Measurements from ENCODE around the gene ACSS1. TPM values are rescaled to one million over a fixed set of nuclear protein-coding genes. Genes with fewer than 3 reads are reported as not detected.

Gene ACSS1
- total RNA-seq, 6 donors from 2014 or later, result 39.7 to 122 (median 58.1) TPM

DNA sequence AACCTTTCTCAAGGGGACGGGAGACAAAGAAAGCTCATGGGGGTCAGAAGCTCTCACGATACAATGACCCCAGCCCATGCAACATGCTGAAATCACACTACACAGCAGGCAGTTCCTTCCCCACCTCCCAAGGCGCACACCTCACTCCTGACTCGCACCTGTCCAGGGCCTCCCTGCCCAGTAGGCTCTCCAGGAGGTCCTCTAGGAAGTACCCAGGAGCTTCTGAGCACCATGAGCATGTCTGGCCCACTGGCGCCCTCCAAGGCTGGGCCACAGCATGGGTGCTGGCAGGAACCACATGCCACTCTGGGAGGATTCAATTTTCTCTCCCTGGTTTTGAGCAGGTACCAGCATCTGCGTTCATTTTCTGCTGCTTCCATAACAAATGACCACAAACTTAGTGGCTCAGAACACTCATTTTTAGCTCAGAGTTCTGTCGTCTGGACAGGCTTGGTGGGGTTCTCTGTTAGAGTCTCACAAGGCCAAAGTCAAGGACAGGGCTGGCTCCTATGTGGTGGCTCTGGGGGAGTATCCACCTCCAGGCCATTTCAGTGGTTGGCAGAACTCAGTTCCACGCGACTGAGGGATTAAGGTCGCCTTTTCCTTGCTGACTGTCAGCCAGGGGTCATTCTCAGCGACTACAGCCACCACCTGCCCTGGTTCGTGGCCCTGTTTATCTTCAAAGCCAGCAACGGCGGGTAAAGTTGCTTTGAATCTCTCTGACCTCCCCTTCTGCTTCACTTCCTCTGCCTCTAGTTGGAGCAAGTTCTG is 32.7 kb downstream of the ACSS1 start:
- Histone ChIP-seq H3K9me3 (no peaks in the 10 kb centered on the region), H3K36me3 (peaks cover 0 to 22% (median 17%) of the 10 kb centered on the region in 4 donors), H3K4me1 (peaks cover 4 to 15% (median 5%) of the 10 kb centered on the region in 4 donors), H3K4me3 (no peak overlapping the region), H3K27ac (no peak overlapping the region), H3K27me3 (no peaks in the 10 kb centered on the region)
- ATAC-seq (ENCODE audit: low FRiP score in 2 of 2), result no peak
- DNase-seq, result peak in 1 of 2 donors; percentile 3
- TF ChIP-seq POLR2A (IDR thresholded peaks at IDR 0.05) (no peak), EP300 (IDR thresholded peaks at IDR 0.05) (no peak), POLR2AphosphoS5 (IDR thresholded peaks at IDR 0.05) (no peak)
- TF ChIP-seq, protein P1, sequence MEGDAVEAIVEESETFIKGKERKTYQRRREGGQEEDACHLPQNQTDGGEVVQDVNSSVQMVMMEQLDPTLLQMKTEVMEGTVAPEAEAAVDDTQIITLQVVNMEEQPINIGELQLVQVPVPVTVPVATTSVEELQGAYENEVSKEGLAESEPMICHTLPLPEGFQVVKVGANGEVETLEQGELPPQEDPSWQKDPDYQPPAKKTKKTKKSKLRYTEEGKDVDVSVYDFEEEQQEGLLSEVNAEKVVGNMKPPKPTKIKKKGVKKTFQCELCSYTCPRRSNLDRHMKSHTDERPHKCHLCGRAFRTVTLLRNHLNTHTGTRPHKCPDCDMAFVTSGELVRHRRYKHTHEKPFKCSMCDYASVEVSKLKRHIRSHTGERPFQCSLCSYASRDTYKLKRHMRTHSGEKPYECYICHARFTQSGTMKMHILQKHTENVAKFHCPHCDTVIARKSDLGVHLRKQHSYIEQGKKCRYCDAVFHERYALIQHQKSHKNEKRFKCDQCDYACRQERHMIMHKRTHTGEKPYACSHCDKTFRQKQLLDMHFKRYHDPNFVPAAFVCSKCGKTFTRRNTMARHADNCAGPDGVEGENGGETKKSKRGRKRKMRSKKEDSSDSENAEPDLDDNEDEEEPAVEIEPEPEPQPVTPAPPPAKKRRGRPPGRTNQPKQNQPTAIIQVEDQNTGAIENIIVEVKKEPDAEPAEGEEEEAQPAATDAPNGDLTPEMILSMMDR (IDR thresholded peaks at IDR 0.05), result no peak
- WGBS, 2 donors, result 86 to 87% methylated on average over 9 to 14 of the region's 14 CpGs

DNA sequence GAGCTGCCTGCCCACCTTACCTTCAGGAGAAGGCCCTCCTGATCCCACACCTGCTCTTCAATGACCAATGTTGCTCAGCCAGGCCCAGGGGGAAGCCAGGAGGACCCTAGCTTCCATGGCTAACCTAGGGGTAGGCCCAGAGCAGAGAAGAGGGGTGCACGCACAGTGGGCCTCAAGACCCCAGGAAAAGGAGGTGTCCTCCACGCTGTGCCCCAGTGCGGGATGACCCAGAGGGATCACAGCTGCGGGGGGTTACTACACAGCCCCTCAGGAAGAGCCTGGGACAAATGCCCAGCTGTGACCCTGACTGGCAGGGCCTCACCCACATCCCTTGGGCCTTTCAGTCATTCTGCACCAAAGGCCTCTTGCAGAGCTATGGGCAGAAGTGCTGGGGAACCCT is 33.8 kb downstream of the ACSS1 start:
- Histone ChIP-seq H3K4me1 (peaks cover 4 to 15% (median 8%) of the 10 kb centered on the region in 4 donors), H3K27ac (no peak overlapping the region), H3K9me3 (no peaks in the 10 kb centered on the region), H3K4me3 (no peak overlapping the region), H3K27me3 (no peaks in the 10 kb centered on the region), H3K36me3 (peaks cover 0 to 28% (median 18%) of the 10 kb centered on the region in 4 donors)
- peak in 1 of 2 donors; percentile 17 for DNase-seq
- peak in 1 of 2 donors; percentile 13 for ATAC-seq (ENCODE audit: low FRiP score in 2 of 2)
- WGBS, 2 donors, result 89 to 98% methylated on average over 4 of the region's 4 CpGs
- TF ChIP-seq, protein P1 (IDR thresholded peaks at IDR 0.05), result no peak
- TF ChIP-seq POLR2A (IDR thresholded peaks at IDR 0.05), result no peak
- no peak for TF ChIP-seq EP300 (IDR thresholded peaks at IDR 0.05)
- no peak for TF ChIP-seq POLR2AphosphoS5 (IDR thresholded peaks at IDR 0.05)

DNA sequence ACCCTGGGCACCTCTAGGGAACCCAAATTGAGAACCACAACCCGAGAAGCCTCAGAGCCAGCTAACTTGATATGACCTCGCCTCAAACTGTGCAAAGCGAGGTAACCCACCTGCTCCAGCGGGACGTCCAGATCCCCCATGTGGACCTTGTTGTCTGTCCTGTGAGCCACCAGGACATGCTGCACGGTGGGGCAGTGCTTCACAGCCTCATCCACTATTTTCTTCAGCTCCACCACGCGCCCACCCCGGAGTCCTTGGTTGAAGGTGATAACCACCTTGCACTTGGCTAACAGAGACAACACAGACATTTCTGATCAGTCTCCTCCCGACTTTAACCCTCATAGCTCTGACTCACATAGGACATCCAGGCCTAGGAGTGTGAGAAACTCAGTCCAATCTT is 34.6 kb downstream of the ACSS1 start:
- WGBS, 2 donors, result 85 to 97% methylated on average over 9 to 10 of the region's 10 CpGs
- Histone ChIP-seq H3K27ac (no peak overlapping the region), H3K4me3 (no peak overlapping the region), H3K4me1 (peaks cover 5 to 19% (median 13%) of the 10 kb centered on the region in 4 donors), H3K9me3 (no peaks in the 10 kb centered on the region), H3K27me3 (no peaks in the 10 kb centered on the region), H3K36me3 (peaks cover 0 to 34% (median 18%) of the 10 kb centered on the region in 4 donors)
- TF ChIP-seq POLR2AphosphoS5 (IDR thresholded peaks at IDR 0.05) (no peak), POLR2A (IDR thresholded peaks at IDR 0.05) (no peak)
- ATAC-seq (ENCODE audit: low FRiP score in 2 of 2) (no peak), DNase-seq (peak in 1 of 2 donors; percentile 6)

DNA sequence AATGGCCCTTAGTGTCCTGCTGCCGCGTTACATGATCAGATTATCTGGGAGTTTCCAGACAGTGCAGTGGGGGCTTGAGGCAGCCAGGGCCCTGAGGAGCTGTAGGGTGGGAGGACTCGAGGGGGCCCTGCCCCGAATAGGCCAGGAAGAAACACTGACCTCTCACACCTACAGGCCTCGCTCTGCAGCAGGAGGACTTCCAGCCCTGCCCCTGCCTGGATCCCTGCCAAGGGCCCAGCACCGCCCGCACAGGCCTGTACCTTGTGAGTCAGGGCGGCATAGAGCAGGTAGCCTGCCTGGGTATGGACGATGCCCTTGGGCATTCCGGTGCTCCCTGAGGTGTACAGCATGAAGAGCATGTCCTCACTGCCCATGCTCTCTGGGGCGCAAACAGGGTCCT is 35.3 kb downstream of the ACSS1 start:
- H3K4me1 ChIP-seq, result peaks cover 5 to 26% (median 17%) of the 10 kb centered on the region in 4 donors
- WGBS, 2 donors, result 76% methylated on average over 6 to 11 of the region's 11 CpGs
- no peak overlapping the region for H3K4me3 ChIP-seq
- peaks cover 0 to 37% (median 18%) of the 10 kb centered on the region in 4 donors for H3K36me3 ChIP-seq
- DNase-seq, result peak; percentile 79 to 89
- ATAC-seq (ENCODE audit: low FRiP score in 2 of 2), result peak; percentile 38 to 60
- H3K27me3 ChIP-seq, result no peaks in the 10 kb centered on the region
- no peak for TF ChIP-seq POLR2AphosphoS5 (IDR thresholded peaks at IDR 0.05)
- no peak for TF ChIP-seq POLR2A (IDR thresholded peaks at IDR 0.05)
- no peak for TF ChIP-seq EP300 (IDR thresholded peaks at IDR 0.05)
- TF ChIP-seq, protein P1 (IDR thresholded peaks at IDR 0.05), result no peak
- no peak overlapping the region for H3K27ac ChIP-seq
- H3K9me3 ChIP-seq, result no peaks in the 10 kb centered on the region

DNA sequence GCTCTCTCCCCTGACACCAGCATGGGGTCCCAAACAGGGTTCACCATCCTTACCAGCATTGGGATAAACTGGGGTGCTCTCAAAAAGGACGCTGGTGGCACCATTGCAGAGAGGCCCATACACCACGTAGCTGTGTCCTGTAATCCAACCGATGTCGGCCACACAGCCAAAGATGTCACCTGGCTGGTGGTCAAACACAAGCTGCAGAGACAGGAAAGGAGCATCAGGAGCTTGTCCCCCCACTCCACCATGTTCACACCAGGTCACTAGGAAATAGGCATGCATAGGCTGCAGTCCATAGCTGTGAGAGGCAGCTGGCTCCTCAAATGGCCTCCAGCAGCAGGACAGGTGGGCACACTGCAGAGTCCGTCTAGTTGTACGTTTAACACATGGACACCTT is 36.6 kb downstream of the ACSS1 start:
- WGBS, 2 donors, result 97 to 100% methylated on average over 5 to 6 of the region's 6 CpGs
- DNase-seq (peak in 1 of 2 donors; percentile 15), ATAC-seq (ENCODE audit: low FRiP score in 2 of 2) (no peak)
- Histone ChIP-seq H3K9me3 (no peaks in the 10 kb centered on the region), H3K4me3 (no peak overlapping the region), H3K4me1 (peaks cover 5 to 37% (median 26%) of the 10 kb centered on the region in 4 donors), H3K27me3 (no peaks in the 10 kb centered on the region), H3K27ac (no peak overlapping the region), H3K36me3 (peaks cover 0 to 38% (median 18%) of the 10 kb centered on the region in 4 donors)
- TF ChIP-seq, protein P1 (IDR thresholded peaks at IDR 0.05), result no peak
- TF ChIP-seq POLR2A (IDR thresholded peaks at IDR 0.05), result no peak
- TF ChIP-seq EP300 (IDR thresholded peaks at IDR 0.05), result no peak
- no peak for TF ChIP-seq POLR2AphosphoS5 (IDR thresholded peaks at IDR 0.05)

All from upper lobe of left lung (tissue), 6 donors.